HEK293 (cell line): Measurements from ENCODE around the gene NFATC1.

Experiments
- CTCF ChIA-PET: fragments of 350-600 bp; formaldehyde crosslinking; extraction: SDS; loops from one replicate; lab custom pipeline; 2021; ENCODE audit warnings: antibody characterized with exemption; lab: Yijun Ruan, JAX
- POLR2A ChIA-PET: fragments of 300-600 bp; formaldehyde crosslinking; extraction: SDS; loops from one replicate; lab custom pipeline; 2020; ENCODE audit warnings: antibody characterized with exemption, inconsistent platforms; lab: Yijun Ruan, JAX
- H3K27ac ChIP-seq: fragments of 200-500 bp; sonication (Bioruptor generic); 2 replicates; pipeline ENCODE4 v1.5.1; 2014; ENCODE audit warnings: low read depth, low read length, control low read depth, inconsistent platforms; ENCODE audit errors: extremely low read depth
- H3K36me3 ChIP-seq, 2 experiments: fragments of 200-500 bp in 1 of 2; sonication (Bioruptor generic) in 1 of 2; 1 replicate in 1 of 2; 2 replicates in 1 of 2; pipeline ENCODE4 v1.5.1; 2014 to 2017; ENCODE audit warnings: inconsistent platforms in 2 of 2, low read length in 2 of 2; ENCODE audit not compliant: control insufficient read depth in 2 of 2, insufficient read depth in 1 of 2
- H3K4me1 ChIP-seq: fragments of 200-500 bp; sonication (Bioruptor generic); 2 replicates; pipeline ENCODE4 v1.5.1; 2014; ENCODE audit warnings: mild to moderate bottlenecking, low read length, inconsistent platforms; ENCODE audit not compliant: control insufficient read depth, insufficient read depth
- H3K4me3 ChIP-seq: 2 replicates; pipeline ENCODE4 v1.5.1; 2011; ENCODE audit warnings: low read depth, mild to moderate bottlenecking, control low read depth, low read length, moderate library complexity
- H3K9me3 ChIP-seq: fragments of 200-500 bp; sonication (Bioruptor generic); 2 replicates; pipeline ENCODE4 v1.5.1; 2014; ENCODE audit warnings: low read depth, low read length, inconsistent platforms; ENCODE audit not compliant: control insufficient read depth, insufficient read depth
- BCL11A ChIP-seq: fragments of 450-650 bp; formaldehyde crosslinking; IDR thresholded peaks from 2 replicates; pipeline ENCODE4 v1.5.1; 2016; ENCODE audit warnings: low read depth, missing biosample characterization, missing genetic modification characterization
- GLI4 ChIP-seq: fragments of 450-650 bp; formaldehyde crosslinking; IDR thresholded peaks from 2 replicates; pipeline ENCODE4 v1.5.1; 2016; ENCODE audit warnings: missing biosample characterization, missing genetic modification characterization
- HOXA7 ChIP-seq: sonication (generic); formaldehyde crosslinking; IDR thresholded peaks from 2 replicates; pipeline ENCODE4 v1.8.1; 2022; ENCODE audit warnings: missing genetic modification reagents, borderline replicate concordance
- KLF10 ChIP-seq: fragments of 450-650 bp; IDR thresholded peaks from 2 replicates; pipeline ENCODE4 v1.5.1; 2018; ENCODE audit warnings: missing biosample characterization, mild to moderate bottlenecking, missing genetic modification characterization
- ZBTB8A ChIP-seq: fragments of 450-650 bp; formaldehyde crosslinking; IDR thresholded peaks from 2 replicates; pipeline ENCODE4 v1.5.1; 2016; ENCODE audit warnings: missing biosample characterization, missing genetic modification characterization
- ZNF10 ChIP-seq: fragments of 450-650 bp; formaldehyde crosslinking; IDR thresholded peaks from 2 replicates; pipeline ENCODE4 v1.5.1; 2017; ENCODE audit warnings: missing biosample characterization, missing genetic modification characterization
- ZNF112 ChIP-seq: fragments of 450-650 bp; formaldehyde crosslinking; IDR thresholded peaks from 2 replicates; pipeline ENCODE4 v1.5.0; 2017; ENCODE audit warnings: missing biosample characterization, missing genetic modification characterization
- ZNF132 ChIP-seq: fragments of 450-650 bp; formaldehyde crosslinking; IDR thresholded peaks from 2 replicates; pipeline ENCODE4 v1.5.1; 2017; ENCODE audit warnings: missing biosample characterization, missing genetic modification characterization, borderline replicate concordance
- ZNF16 ChIP-seq: fragments of 450-650 bp; formaldehyde crosslinking; IDR thresholded peaks from 2 replicates; pipeline ENCODE4 v1.5.1; 2016; ENCODE audit warnings: low read depth, missing biosample characterization, missing genetic modification characterization
- ZNF184 ChIP-seq: fragments of 450-650 bp; IDR thresholded peaks from 2 replicates; pipeline ENCODE4 v1.5.1; 2018; ENCODE audit warnings: missing biosample characterization, mild to moderate bottlenecking, missing genetic modification characterization
- ZNF24 ChIP-seq: fragments of 450-650 bp; formaldehyde crosslinking; IDR thresholded peaks from 2 replicates; pipeline ENCODE4 v1.5.1; 2016; ENCODE audit warnings: missing biosample characterization, missing genetic modification characterization
- ZNF274 ChIP-seq, 2 experiments: fragments of 200-500 bp in 1 of 2; fragments of 450-650 bp in 1 of 2; sonication (Bioruptor generic) in 1 of 2; formaldehyde crosslinking in 1 of 2; IDR thresholded peaks; 2 replicates each; pipeline versions ENCODE4 v1.5.1 to v1.6.1; 2014 to 2016; ENCODE audit warnings: borderline replicate concordance in 1 of 2, inconsistent platforms in 1 of 2, low read length in 1 of 2, missing biosample characterization in 1 of 2, missing genetic modification characterization in 1 of 2
- ZNF292 ChIP-seq: fragments of 450-650 bp; formaldehyde crosslinking; IDR thresholded peaks from 2 replicates; pipeline ENCODE4 v1.5.1; 2016; ENCODE audit warnings: low read depth, missing biosample characterization, missing genetic modification characterization, borderline replicate concordance
- ZNF341 ChIP-seq: fragments of 450-650 bp; formaldehyde crosslinking; IDR thresholded peaks from 2 replicates; pipeline ENCODE4; 2016; ENCODE audit warnings: low read depth, missing biosample characterization, missing genetic modification characterization
- ZNF510 ChIP-seq: fragments of 450-650 bp; formaldehyde crosslinking; IDR thresholded peaks from 2 replicates; pipeline ENCODE4 v1.5.1; 2018; ENCODE audit warnings: mild to moderate bottlenecking, missing genetic modification characterization, missing biosample characterization; ENCODE audit not compliant: insufficient replicate concordance
- ZNF549 ChIP-seq: fragments of 450-650 bp; IDR thresholded peaks from 2 replicates; pipeline ENCODE4 v1.5.1; 2018; ENCODE audit warnings: missing biosample characterization, missing genetic modification characterization, mild to moderate bottlenecking, inconsistent platforms, moderate library complexity
- ZNF558 ChIP-seq: fragments of 450-650 bp; formaldehyde crosslinking; IDR thresholded peaks from 2 replicates; pipeline ENCODE4 v1.5.1; 2016; ENCODE audit warnings: missing biosample characterization, missing genetic modification characterization
- ZNF624 ChIP-seq: fragments of 450-650 bp; formaldehyde crosslinking; IDR thresholded peaks from 2 replicates; pipeline ENCODE4 v1.5.1; 2017; ENCODE audit warnings: missing biosample characterization, missing genetic modification characterization
- ZNF654 ChIP-seq: fragments of 450-650 bp; formaldehyde crosslinking; IDR thresholded peaks from 2 replicates; pipeline ENCODE4 v1.5.1; 2016; ENCODE audit warnings: low read depth, missing biosample characterization, missing genetic modification characterization
- ZNF768 ChIP-seq: fragments of 450-650 bp; formaldehyde crosslinking; IDR thresholded peaks from 2 replicates; pipeline ENCODE4 v1.5.1; 2018; ENCODE audit warnings: missing biosample characterization, mild to moderate bottlenecking, missing genetic modification characterization
- ZNF791 ChIP-seq: fragments of 450-650 bp; formaldehyde crosslinking; IDR thresholded peaks from 2 replicates; pipeline ENCODE4 v1.5.1; 2016; ENCODE audit warnings: missing biosample characterization, missing genetic modification characterization
- TF ChIP-seq, protein P1 (sequence below): fragments of 450-650 bp; formaldehyde crosslinking; IDR thresholded peaks from 2 replicates; pipeline ENCODE4 v1.5.1; 2016; ENCODE audit warnings: missing biosample characterization, missing genetic modification characterization
- TF ChIP-seq, protein P2 (sequence below): fragments of 450-650 bp; formaldehyde crosslinking; IDR thresholded peaks from 2 replicates; pipeline ENCODE4 v1.5.1; 2016; ENCODE audit warnings: missing biosample characterization, missing genetic modification characterization
- TF ChIP-seq, protein P3 (sequence below): fragments of 450-650 bp; IDR thresholded peaks from 2 replicates; pipeline ENCODE4 v1.5.1; 2018; ENCODE audit warnings: missing biosample characterization, missing genetic modification characterization
- TF ChIP-seq, protein P4 (sequence below): fragments of 450-650 bp; formaldehyde crosslinking; IDR thresholded peaks from 2 replicates; pipeline ENCODE4 v1.5.1; 2016; ENCODE audit warnings: missing biosample characterization, missing genetic modification characterization

The NFATC1 gene

DNA sequence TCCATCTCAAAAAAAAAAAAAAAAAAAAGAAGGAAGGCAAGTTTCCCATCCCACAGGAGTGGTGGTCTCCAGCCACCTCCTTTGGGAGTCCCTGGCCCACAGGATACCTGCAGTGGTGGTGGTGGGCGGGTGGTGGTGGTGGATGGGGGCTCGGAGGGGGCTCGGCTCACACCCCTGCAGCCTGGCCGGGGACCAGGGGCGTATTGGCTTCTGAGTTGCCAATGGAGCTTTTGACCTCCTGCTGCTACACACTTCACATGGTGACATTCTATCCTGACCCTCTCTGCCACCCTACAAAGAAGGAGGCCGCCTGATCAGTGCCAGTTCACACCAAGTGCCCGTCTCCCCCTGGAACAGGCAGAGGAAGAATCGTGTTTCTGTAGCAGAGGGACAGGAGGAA lies 119.6 kb downstream of the NFATC1 start:
- Histone ChIP-seq H3K36me3 (no peaks in the 10 kb centered on the region), H3K4me1 (no peaks in the 10 kb centered on the region), H3K4me3 (no peak overlapping the region), H3K27ac (no peak overlapping the region), H3K9me3 (no peaks in the 10 kb centered on the region)
- TF ChIP-seq ZNF274 (IDR thresholded peaks at IDR 0.05; ENCODE audit: low read length) = no peak
- no peak for TF ChIP-seq ZNF274 (tag by site-specific recombination; IDR thresholded peaks at IDR 0.05; ENCODE audit: borderline replicate concordance)
- no peak for TF ChIP-seq ZNF341 (tag by site-specific recombination)
- ChIA-PET CTCF (no interaction called here), POLR2A (no interaction called here)

DNA sequence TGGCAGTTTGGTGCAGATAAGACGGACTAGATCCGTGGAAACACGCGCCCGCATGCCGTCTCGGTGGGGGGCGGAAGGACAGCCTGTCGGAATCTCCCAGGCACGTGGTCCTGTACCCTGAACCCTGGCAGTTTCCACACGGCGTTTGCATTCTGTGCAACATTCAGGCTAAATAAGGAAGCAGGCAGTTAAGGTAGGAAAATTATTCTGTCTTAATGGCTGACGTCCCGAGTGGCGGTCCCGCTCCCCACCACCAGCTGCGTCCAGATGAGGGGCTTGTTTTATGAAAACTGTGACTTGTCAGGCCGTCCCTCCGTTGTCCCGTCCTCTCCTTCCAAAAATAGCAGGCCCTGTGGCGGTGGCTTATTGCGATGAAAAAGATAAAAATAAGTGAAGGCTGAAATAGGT lies 120.2 kb downstream of the NFATC1 start:
- CTCF ChIA-PET = interaction anchor here (0.7 kb wide), 1 partner anchor 15 kb away, joined by 3 read pairs; no protein-coding TSS in a partner anchor
- Histone ChIP-seq H3K4me1 (no peaks in the 10 kb centered on the region), H3K27ac (no peak overlapping the region), H3K4me3 (no peak overlapping the region), H3K36me3 (no peaks in the 10 kb centered on the region), H3K9me3 (no peaks in the 10 kb centered on the region)
- no peak for TF ChIP-seq ZNF132 (tag by site-specific recombination)
- no peak for TF ChIP-seq ZNF624 (tag by site-specific recombination)
- TF ChIP-seq BCL11A (tag by site-specific recombination) = no peak
- TF ChIP-seq ZNF10 = no peak
- TF ChIP-seq ZNF274 (IDR thresholded peaks at IDR 0.05; ENCODE audit: low read length) = no peak
- TF ChIP-seq ZNF274 (tag by site-specific recombination; IDR thresholded peaks at IDR 0.05; ENCODE audit: borderline replicate concordance) = no peak
- no peak for TF ChIP-seq ZNF112 (tag by site-specific recombination)
- TF ChIP-seq ZNF791 = no peak
- TF ChIP-seq ZNF292 (tag by site-specific recombination) = no peak
- TF ChIP-seq, protein P1, sequence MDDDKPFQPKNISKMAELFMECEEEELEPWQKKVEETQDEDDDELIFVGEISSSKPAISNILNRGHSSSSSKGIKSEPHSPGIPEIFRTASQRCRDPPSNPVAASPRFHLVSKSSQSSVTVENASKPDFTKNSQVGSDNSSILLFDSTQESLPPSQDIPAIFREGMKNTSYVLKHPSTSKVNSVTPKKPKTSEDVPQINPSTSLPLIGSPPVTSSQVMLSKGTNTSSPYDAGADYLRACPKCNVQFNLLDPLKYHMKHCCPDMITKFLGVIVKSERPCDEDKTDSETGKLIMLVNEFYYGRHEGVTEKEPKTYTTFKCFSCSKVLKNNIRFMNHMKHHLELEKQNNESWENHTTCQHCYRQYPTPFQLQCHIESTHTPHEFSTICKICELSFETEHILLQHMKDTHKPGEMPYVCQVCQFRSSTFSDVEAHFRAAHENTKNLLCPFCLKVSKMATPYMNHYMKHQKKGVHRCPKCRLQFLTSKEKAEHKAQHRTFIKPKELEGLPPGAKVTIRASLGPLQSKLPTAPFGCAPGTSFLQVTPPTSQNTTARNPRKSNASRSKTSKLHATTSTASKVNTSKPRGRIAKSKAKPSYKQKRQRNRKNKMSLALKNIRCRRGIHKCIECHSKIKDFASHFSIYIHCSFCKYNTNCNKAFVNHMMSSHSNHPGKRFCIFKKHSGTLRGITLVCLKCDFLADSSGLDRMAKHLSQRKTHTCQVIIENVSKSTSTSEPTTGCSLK (tag by site-specific recombination) = no peak
- TF ChIP-seq ZNF549 (tag by site-specific recombination) = no peak
- no peak for TF ChIP-seq ZNF16 (tag by site-specific recombination)
- no peak for TF ChIP-seq ZBTB8A (tag by site-specific recombination)
- TF ChIP-seq ZNF510 = no peak
- no peak for TF ChIP-seq ZNF184 (tag by site-specific recombination)
- TF ChIP-seq, all 188 proteins: peak for 0
- POLR2A ChIA-PET = no interaction called here

DNA sequence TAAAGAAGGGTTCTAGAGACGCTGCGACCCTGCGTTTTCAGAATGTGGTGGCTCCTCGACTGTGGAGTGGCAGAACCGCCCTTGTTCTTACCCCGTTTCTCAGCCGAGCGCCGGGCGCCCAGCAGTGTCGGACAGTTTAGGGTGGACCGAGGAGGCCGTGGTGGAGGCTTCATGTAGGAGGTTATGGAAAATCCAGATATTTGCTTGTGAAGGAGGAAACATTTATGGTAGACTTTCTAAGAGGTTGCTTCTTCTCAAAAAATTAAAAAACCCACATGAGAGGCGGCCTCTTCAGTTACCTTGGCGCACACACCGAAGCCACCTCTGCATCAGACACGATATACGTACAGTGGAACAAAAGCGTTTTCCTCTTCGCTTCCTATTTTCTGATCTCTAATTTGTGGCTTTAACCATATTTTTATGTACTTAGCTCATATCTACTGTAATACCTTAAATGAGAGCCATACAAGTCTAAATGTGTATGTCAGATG lies 120.8 kb downstream of the NFATC1 start:
- no peaks in the 10 kb centered on the region for H3K9me3 ChIP-seq
- H3K4me1 ChIP-seq = no peaks in the 10 kb centered on the region
- TF ChIP-seq ZNF558 (tag by site-specific recombination) (no peak), HOXA7 (CRISPR knock-in tag) (no peak), ZNF768 (tag by site-specific recombination) (no peak), KLF10 (no peak), ZNF654 (no peak), GLI4 (tag by site-specific recombination) (no peak), ZNF24 (no peak)
- TF ChIP-seq, protein P2, sequence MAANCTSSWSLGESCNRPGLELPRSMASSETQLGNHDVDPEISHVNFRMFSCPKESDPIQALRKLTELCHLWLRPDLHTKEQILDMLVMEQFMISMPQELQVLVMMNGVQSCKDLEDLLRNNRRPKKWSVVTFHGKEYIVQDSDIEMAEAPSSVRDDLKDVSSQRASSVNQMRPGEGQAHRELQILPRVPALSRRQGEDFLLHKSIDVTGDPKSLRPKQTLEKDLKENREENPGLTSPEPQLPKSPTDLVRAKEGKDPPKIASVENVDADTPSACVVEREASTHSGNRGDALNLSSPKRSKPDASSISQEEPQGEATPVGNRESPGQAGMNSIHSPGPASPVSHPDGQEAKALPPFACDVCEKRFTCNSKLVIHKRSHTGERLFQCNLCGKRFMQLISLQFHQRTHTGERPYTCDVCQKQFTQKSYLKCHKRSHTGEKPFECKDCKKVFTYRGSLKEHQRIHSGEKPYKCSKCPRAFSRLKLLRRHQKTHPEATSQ (tag by site-specific recombination) = no peak
- TF ChIP-seq, protein P3, sequence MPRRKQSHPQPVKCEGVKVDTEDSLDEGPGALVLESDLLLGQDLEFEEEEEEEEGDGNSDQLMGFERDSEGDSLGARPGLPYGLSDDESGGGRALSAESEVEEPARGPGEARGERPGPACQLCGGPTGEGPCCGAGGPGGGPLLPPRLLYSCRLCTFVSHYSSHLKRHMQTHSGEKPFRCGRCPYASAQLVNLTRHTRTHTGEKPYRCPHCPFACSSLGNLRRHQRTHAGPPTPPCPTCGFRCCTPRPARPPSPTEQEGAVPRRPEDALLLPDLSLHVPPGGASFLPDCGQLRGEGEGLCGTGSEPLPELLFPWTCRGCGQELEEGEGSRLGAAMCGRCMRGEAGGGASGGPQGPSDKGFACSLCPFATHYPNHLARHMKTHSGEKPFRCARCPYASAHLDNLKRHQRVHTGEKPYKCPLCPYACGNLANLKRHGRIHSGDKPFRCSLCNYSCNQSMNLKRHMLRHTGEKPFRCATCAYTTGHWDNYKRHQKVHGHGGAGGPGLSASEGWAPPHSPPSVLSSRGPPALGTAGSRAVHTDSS (tag by site-specific recombination) = no peak
- TF ChIP-seq, protein P4, sequence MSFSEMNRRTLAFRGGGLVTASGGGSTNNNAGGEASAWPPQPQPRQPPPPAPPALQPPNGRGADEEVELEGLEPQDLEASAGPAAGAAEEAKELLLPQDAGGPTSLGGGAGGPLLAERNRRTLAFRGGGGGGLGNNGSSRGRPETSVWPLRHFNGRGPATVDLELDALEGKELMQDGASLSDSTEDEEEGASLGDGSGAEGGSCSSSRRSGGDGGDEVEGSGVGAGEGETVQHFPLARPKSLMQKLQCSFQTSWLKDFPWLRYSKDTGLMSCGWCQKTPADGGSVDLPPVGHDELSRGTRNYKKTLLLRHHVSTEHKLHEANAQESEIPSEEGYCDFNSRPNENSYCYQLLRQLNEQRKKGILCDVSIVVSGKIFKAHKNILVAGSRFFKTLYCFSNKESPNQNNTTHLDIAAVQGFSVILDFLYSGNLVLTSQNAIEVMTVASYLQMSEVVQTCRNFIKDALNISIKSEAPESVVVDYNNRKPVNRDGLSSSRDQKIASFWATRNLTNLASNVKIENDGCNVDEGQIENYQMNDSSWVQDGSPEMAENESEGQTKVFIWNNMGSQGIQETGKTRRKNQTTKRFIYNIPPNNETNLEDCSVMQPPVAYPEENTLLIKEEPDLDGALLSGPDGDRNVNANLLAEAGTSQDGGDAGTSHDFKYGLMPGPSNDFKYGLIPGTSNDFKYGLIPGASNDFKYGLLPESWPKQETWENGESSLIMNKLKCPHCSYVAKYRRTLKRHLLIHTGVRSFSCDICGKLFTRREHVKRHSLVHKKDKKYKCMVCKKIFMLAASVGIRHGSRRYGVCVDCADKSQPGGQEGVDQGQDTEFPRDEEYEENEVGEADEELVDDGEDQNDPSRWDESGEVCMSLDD = no peak

More for the DNA sequence above, 120.8 kb downstream of the NFATC1 start:
- Histone ChIP-seq H3K4me3 (no peak overlapping the region), H3K27ac (no peak overlapping the region), H3K36me3 (no peaks in the 10 kb centered on the region)
- ChIA-PET POLR2A (no interaction called here), CTCF (interaction anchor here (0.7 to 1.2 kb wide), 3 partner anchors 12 to 136 kb away, joined by 3 to 7 read pairs (median 3); no protein-coding TSS in a partner anchor)
